Measurements from ENCODE around the gene ACOXL.

DNA sequence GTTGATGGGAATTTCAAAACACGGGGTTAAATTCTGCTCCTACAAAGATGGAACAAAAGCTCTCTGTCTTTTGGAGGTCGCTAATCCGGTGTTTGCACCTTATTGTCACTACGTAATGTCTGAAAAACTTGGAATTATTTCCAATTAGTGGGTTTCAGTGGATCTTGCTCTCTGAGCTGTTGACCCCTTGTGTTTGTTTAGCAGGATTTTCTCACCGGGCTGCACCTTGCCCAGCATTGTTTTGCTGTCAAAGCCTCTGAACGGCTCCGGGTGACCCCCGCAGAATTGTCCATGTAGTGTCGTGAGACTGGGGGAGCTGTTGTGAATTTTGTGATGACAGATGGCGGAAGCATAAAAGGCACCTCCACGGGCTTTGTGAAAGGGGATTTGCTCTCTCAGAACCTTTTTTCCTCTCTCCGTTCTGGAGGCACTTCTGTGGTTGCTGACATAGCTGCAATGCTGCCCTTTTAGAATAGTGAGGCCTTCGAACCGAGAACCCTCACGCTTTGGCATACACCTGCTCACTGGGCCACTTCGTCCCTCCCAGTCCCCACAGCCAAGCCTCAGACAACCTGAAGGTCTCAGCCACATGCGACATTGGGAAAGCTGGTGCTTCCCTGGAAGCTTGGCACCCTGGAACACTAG is 129.4 kb downstream of the ACOXL start:
- TF ChIP-seq, protein P1, sequence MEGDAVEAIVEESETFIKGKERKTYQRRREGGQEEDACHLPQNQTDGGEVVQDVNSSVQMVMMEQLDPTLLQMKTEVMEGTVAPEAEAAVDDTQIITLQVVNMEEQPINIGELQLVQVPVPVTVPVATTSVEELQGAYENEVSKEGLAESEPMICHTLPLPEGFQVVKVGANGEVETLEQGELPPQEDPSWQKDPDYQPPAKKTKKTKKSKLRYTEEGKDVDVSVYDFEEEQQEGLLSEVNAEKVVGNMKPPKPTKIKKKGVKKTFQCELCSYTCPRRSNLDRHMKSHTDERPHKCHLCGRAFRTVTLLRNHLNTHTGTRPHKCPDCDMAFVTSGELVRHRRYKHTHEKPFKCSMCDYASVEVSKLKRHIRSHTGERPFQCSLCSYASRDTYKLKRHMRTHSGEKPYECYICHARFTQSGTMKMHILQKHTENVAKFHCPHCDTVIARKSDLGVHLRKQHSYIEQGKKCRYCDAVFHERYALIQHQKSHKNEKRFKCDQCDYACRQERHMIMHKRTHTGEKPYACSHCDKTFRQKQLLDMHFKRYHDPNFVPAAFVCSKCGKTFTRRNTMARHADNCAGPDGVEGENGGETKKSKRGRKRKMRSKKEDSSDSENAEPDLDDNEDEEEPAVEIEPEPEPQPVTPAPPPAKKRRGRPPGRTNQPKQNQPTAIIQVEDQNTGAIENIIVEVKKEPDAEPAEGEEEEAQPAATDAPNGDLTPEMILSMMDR (IDR thresholded peaks at IDR 0.05; ENCODE audit: low read depth, low read length, poor library complexity, severe bottlenecking) = no peak
- no peak for TF ChIP-seq EZH2phosphoT487 (IDR thresholded peaks at IDR 0.05; ENCODE audit: borderline replicate concordance, low read length)
